ENCODE results near the gene DPYSL5. TPM values are rescaled to one million over a fixed set of nuclear protein-coding genes. Genes with fewer than 3 reads are reported as not detected.

DPYSL5 gene
- total and polyA plus RNA-seq, 2 donors (not counting 3 experiments of a cell fraction or from before 2014, with no cell fraction given) = not detected

DNA sequence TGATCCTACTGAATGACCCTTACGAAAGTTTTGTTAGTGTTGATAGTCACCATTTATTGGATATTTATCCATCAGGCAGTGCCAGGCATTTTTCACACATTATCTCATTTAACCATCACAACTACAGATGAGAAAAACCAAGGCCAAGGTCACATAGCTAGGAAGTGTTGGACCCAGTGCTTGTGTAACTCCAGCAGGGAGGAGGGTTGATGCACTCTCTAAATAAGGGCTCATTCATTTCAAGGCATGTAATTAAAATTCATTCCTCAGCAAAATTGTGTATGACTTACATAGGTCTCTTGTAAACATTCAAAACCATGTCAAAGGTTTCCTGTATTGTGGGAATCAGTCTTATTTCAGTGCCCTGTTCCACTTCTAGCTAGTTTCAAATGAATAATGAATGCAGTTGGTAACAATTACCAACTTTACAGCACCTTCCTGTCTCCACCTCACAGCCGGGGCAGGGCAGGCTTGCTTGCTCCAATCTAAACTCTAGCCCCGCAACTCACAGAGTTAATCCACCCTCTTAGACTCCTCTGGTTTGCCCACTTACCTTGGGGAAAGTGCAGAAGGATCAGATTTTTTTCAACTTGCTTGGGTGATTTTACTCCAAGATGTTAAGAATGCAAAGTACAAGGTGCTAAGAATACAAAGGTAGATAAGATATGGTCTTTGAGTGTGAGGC lies 116.7 kb downstream of the DPYSL5 start:
- dilution Hi-C loops (cut with MboI; ENCODE audit: extremely low pct_ligation_motif_present, low sequenced_read_pairs) = no loop called here
- no peak overlapping the region for H2AFZ ChIP-seq (ENCODE audit: low read depth, low read length)
- H3K27me3 ChIP-seq (ENCODE audit: control insufficient read depth in 2 of 2, insufficient read depth in 2 of 2, low read length in 2 of 2) = peaks cover 31 to 34% of the 10 kb centered on the region in 2 experiments
- no peaks in the 10 kb centered on the region for H3K4me1 ChIP-seq (ENCODE audit: control insufficient read depth, extremely low read depth, insufficient read depth, low read length)
- DNase-seq (ENCODE audit: low read depth, low spot score) = no peak
- no peak overlapping the region for H3K27ac ChIP-seq (ENCODE audit: insufficient read depth, low read depth, low read length)
- no peak overlapping the region for H3K4me3 ChIP-seq (replicated peaks in 1 of 3; ENCODE audit: insufficient read depth in 1 of 3, low read depth in 1 of 3, low read length in 3 of 3)
- BruUV-seq (replicated peaks) = no TSS peak
- no peak for TF ChIP-seq POLR2A (IDR thresholded peaks at IDR 0.05; ENCODE audit: low read depth, low read length)
- ChIA-PET POLR2A (no interaction called here), CTCF (interaction anchor here (0.8 to 6.3 kb wide), 6 partner anchors 30 to 227 kb away, joined by 3 to 355 read pairs (median 4); no protein-coding TSS in a partner anchor)
- no peaks in the 10 kb centered on the region for H4K20me1 ChIP-seq (replicated peaks; ENCODE audit: control insufficient read depth, extremely low read depth, insufficient read depth, low read length)
- no peak for FAIRE-seq
- H3K9me1 ChIP-seq (replicated peaks; ENCODE audit: control insufficient read depth, extremely low read depth, insufficient read depth, low read length) = no peaks in the 10 kb centered on the region
- H3K9ac ChIP-seq (replicated peaks; ENCODE audit: extremely low read depth, insufficient read depth, low read length) = no peak overlapping the region
- no peaks in the 10 kb centered on the region for H3K36me3 ChIP-seq (ENCODE audit: control insufficient read depth in 2 of 2, extremely low read depth in 1 of 2, insufficient read depth in 2 of 2, low read length in 2 of 2)
- H3K79me2 ChIP-seq (ENCODE audit: control insufficient read depth, insufficient read depth, low read length) = no peaks in the 10 kb centered on the region
- H3K4me2 ChIP-seq (ENCODE audit: insufficient read depth, low read length) = no peak overlapping the region
- no peaks in the 10 kb centered on the region for H3K9me3 ChIP-seq (replicated peaks; ENCODE audit: control insufficient read depth, insufficient read depth, low read length)
- intact Hi-C loops (cut with micrococcal nuclease) = loop anchor here (10.0 kb wide), 1 partner anchor 320 kb away; the partner anchor contains the start of gene TRIM54

- H3K4me3 ChIP-seq (replicated peaks in 1 of 3; ENCODE audit: insufficient read depth in 1 of 3, low read depth in 1 of 3, low read length in 3 of 3) = no peak overlapping the region
- DNase-seq (ENCODE audit: low read depth, low spot score) = no peak
- no peak overlapping the region for H3K9ac ChIP-seq (replicated peaks; ENCODE audit: extremely low read depth, insufficient read depth, low read length)
- no peaks in the 10 kb centered on the region for H4K20me1 ChIP-seq (replicated peaks; ENCODE audit: control insufficient read depth, extremely low read depth, insufficient read depth, low read length)
- no peaks in the 10 kb centered on the region for H3K9me3 ChIP-seq (replicated peaks; ENCODE audit: control insufficient read depth, insufficient read depth, low read length)
- dilution Hi-C loops (cut with MboI; ENCODE audit: extremely low pct_ligation_motif_present, low sequenced_read_pairs) = no loop called here
- no peak overlapping the region for H3K4me2 ChIP-seq (ENCODE audit: insufficient read depth, low read length)
- intact Hi-C loops (cut with micrococcal nuclease) = loop anchor here (10.0 kb wide), 1 partner anchor 317 kb away; the partner anchor contains the start of gene TRIM54
- H3K27me3 ChIP-seq (ENCODE audit: control insufficient read depth in 2 of 2, insufficient read depth in 2 of 2, low read length in 2 of 2) = peaks cover 27 to 30% of the 10 kb centered on the region in 2 experiments
- ChIA-PET CTCF (interaction anchor here (1.0 to 5.2 kb wide), 5 partner anchors 8 to 122 kb away, joined by 4 to 44 read pairs (median 4); no protein-coding TSS in a partner anchor), POLR2A (no interaction called here)
- H3K9me1 ChIP-seq (replicated peaks; ENCODE audit: control insufficient read depth, extremely low read depth, insufficient read depth, low read length) = no peaks in the 10 kb centered on the region
- no TSS peak for BruUV-seq (replicated peaks)
- TF ChIP-seq, protein P1, sequence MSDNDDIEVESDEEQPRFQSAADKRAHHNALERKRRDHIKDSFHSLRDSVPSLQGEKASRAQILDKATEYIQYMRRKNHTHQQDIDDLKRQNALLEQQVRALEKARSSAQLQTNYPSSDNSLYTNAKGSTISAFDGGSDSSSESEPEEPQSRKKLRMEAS (IDR thresholded peaks at IDR 0.05; ENCODE audit: insufficient read depth, insufficient read length) = no peak
- TF ChIP-seq FOS (IDR thresholded peaks at IDR 0.05; ENCODE audit: borderline replicate concordance, insufficient read depth, low read length) = no peak
- H3K4me1 ChIP-seq (ENCODE audit: control insufficient read depth, extremely low read depth, insufficient read depth, low read length) = peaks cover 2% of the 10 kb centered on the region
- H3K27ac ChIP-seq (ENCODE audit: insufficient read depth, low read depth, low read length) = no peak overlapping the region
- no peak overlapping the region for H2AFZ ChIP-seq (ENCODE audit: low read depth, low read length)
- no peak for FAIRE-seq
- H3K79me2 ChIP-seq (ENCODE audit: control insufficient read depth, insufficient read depth, low read length) = no peaks in the 10 kb centered on the region
- no peaks in the 10 kb centered on the region for H3K36me3 ChIP-seq (ENCODE audit: control insufficient read depth in 2 of 2, extremely low read depth in 1 of 2, insufficient read depth in 2 of 2, low read length in 2 of 2)
These were observed 120.1 kb downstream of the DPYSL5 start for GRCh38 chr2:26968001-26968400.
